WERI-Rb-1 (cell line): ENCODE measurements around the gene SLCO1A2.
A peak's percentile ranks its signal among the peaks of the same experiment; 100 is the strongest.

ENCODE experiments used
- DNase-seq: peaks from one replicate; pipeline ENCODE4 v3.0.0-alpha.2; 2020
- H3K27ac ChIP-seq: fragments of 250-450 bp; sonication (Bioruptor Pico); 2 replicates; pipeline ENCODE4 v1.5.1; 2020; ENCODE audit warnings: mild to moderate bottlenecking, moderate library complexity
- H3K27me3 ChIP-seq: fragments of 250-450 bp; sonication (Bioruptor Pico); 2 replicates; pipeline ENCODE4 v1.5.1; 2021; ENCODE audit warnings: mild to moderate bottlenecking, low read depth, moderate library complexity; ENCODE audit not compliant: insufficient read depth, severe bottlenecking
- H3K36me3 ChIP-seq: fragments of 250-450 bp; sonication (Bioruptor Pico); 2 replicates; pipeline ENCODE4 v1.5.1; 2020; ENCODE audit warnings: mild to moderate bottlenecking, moderate library complexity
- H3K4me3 ChIP-seq: 2 replicates; pipeline ENCODE4 v1.5.1; 2011; ENCODE audit warnings: low read depth, mild to moderate bottlenecking, control low read depth, low read length
- H3K9me3 ChIP-seq: fragments of 250-450 bp; sonication (Bioruptor Pico); 2 replicates; pipeline ENCODE4 v1.5.1; 2021; ENCODE audit warnings: mild to moderate bottlenecking, moderate library complexity; ENCODE audit not compliant: severe bottlenecking
- TF ChIP-seq, protein P1 (sequence below): IDR thresholded peaks from 2 replicates; pipeline ENCODE4 v1.5.1; 2011; ENCODE audit warnings: low read depth, mild to moderate bottlenecking, control low read depth, inconsistent platforms, low read length

SLCO1A2 gene

DNA sequence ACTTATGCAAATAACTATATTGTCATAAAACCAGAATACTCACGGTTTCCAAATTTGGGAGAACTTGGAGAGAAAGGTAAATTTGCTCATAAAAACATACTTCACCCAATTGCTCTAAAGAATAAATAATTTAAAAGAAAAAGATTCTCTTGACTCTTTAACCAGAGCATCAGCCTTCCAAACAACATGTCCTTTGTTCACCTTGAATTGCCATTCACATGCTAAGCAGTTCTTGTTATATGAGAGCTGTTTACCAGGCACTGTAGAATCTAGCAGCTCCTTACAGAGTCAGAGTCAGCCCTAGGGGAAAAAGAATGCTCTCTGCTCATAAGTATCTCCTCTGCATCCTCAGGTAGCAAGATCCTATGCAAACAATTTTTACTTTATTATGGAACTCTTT, 10.2 kb downstream of the SLCO1A2 start:
- H3K9me3 ChIP-seq: no peaks in the 10 kb centered on the region
- no peak overlapping the region for H3K4me3 ChIP-seq
- no peaks in the 10 kb centered on the region for H3K27me3 ChIP-seq
- TF ChIP-seq, protein P1, sequence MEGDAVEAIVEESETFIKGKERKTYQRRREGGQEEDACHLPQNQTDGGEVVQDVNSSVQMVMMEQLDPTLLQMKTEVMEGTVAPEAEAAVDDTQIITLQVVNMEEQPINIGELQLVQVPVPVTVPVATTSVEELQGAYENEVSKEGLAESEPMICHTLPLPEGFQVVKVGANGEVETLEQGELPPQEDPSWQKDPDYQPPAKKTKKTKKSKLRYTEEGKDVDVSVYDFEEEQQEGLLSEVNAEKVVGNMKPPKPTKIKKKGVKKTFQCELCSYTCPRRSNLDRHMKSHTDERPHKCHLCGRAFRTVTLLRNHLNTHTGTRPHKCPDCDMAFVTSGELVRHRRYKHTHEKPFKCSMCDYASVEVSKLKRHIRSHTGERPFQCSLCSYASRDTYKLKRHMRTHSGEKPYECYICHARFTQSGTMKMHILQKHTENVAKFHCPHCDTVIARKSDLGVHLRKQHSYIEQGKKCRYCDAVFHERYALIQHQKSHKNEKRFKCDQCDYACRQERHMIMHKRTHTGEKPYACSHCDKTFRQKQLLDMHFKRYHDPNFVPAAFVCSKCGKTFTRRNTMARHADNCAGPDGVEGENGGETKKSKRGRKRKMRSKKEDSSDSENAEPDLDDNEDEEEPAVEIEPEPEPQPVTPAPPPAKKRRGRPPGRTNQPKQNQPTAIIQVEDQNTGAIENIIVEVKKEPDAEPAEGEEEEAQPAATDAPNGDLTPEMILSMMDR: no peak
- no peak for DNase-seq
- no peaks in the 10 kb centered on the region for H3K36me3 ChIP-seq
- no peak overlapping the region for H3K27ac ChIP-seq

DNA sequence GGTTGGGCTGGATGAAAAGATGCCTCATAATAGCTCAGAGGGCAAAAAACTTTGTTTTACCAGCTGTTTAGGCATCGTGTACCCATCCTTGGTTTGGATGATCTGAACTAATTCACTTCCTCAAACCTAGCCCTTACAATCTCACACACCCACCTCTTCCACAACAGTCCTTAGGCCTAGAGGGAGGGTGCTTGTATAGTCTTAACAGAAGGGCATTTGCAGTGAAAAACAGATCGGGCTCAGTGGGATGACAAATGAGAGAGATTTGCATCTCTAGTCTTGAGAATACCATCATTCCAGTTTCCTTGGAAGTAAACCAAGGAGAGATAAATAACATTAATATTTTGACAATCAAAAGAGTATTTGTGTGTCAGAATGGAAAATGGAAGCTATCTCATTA, 11.0 kb downstream of the SLCO1A2 start:
- Histone ChIP-seq H3K4me3 (no peak overlapping the region), H3K27ac (no peak overlapping the region), H3K9me3 (no peaks in the 10 kb centered on the region), H3K27me3 (no peaks in the 10 kb centered on the region), H3K36me3 (no peaks in the 10 kb centered on the region)
- TF ChIP-seq, protein P1: no peak
- no peak for DNase-seq

DNA sequence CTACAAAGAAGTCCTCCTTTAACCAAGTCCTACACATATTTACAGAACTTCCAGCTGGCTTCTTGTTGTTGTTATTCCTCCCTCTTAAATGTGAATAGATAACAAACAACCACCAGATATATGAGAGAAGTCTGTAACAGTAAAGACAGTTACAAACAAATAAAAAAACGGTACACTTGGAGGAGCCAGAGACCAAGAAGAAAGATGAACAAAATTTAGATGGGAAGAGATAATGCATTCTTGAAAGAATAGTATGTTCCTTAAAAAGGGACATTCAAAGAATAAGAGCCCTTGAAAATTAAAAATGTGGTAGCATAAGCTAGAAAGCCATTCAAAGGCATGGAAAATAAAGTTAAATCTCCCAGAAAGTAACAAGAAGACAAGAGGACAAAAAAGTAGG, 25.9 kb downstream of the SLCO1A2 start:
- H3K27me3 ChIP-seq: no peaks in the 10 kb centered on the region
- TF ChIP-seq, protein P1: no peak
- no peak for DNase-seq
- H3K9me3 ChIP-seq: no peaks in the 10 kb centered on the region
- H3K4me3 ChIP-seq: no peak overlapping the region
- no peaks in the 10 kb centered on the region for H3K36me3 ChIP-seq
- H3K27ac ChIP-seq: no peak overlapping the region

DNA sequence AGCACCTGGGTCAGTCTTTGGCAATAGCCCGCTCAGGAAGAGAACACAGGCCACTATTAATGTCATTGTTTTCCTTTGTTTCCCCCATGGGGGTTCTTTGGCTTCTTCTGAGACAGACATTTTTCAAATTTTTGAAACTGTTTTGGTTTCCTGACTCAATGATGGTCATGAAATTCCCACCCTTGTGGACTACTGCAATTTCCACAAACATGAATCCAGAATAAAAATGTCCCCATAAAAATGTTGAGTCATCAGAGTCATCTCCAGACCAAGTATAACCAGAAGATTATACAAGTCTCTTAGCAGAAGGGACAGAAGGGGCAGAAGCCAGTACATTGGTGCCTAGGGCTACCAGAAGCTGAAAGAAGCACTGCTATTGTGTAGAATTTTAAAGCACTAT, 29.1 kb downstream of the SLCO1A2 start:
- Histone ChIP-seq H3K4me3 (no peak overlapping the region), H3K27me3 (no peaks in the 10 kb centered on the region), H3K9me3 (no peaks in the 10 kb centered on the region), H3K27ac (no peak overlapping the region), H3K36me3 (no peaks in the 10 kb centered on the region)
- no peak for DNase-seq
- TF ChIP-seq, protein P1: no peak

DNA sequence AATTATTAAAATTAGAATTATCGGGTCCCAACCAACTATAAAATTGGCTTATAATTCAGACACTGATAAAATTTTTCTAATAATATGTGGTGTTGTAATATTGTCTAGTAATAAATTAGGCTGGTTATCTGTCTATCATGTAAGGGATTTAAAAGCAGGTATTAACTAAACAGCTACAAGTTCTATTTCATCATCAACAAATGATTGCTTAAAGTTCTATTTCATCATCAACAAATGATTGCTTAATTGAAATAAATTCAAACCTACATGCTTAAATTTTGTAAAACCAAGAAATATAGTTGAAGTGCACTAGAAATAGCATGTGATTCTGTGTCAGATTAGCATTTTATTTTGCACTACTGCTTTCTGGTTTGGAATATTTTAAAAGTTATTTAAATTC, 34.1 kb downstream of the SLCO1A2 start:
- Histone ChIP-seq H3K27me3 (no peaks in the 10 kb centered on the region), H3K36me3 (no peaks in the 10 kb centered on the region), H3K4me3 (no peak overlapping the region), H3K27ac (no peak overlapping the region), H3K9me3 (no peaks in the 10 kb centered on the region)
- TF ChIP-seq, protein P1: no peak
- DNase-seq: no peak

DNA sequence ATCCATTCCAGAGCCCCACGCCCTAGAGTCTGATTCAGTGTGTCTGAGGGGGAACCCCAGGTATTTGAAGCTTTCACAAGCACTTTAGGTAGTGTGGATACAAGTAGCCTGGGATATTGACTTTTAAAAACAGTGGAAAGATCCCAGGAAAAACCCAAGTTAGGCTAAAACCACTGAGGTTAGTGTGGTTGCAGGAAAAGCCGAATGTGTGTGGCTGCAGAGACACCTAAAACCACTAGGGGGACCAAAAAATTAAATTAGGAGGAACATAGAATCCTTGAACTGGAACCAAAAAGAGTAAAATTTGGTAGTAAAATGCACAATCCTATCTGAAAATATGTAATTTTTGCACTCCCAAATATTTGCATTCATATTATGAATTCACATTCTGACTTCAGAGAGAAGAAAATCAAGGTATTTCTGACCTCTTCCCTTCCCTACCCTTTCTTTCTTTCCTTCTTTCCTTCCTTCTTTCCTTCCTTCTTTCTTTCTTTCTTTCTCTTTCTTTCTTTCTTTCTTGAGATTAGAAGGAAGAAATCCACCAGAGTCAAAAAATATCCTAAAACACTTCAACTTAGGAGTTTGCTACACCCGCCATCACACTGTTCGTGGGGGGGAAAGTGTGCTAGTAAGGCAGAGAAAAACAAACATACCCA, 37.8 kb downstream of the SLCO1A2 start:
- TF ChIP-seq, protein P1: peak; percentile 52
- no peak for DNase-seq
- Histone ChIP-seq H3K27me3 (no peaks in the 10 kb centered on the region), H3K9me3 (no peaks in the 10 kb centered on the region), H3K27ac (no peak overlapping the region), H3K4me3 (no peak overlapping the region), H3K36me3 (no peaks in the 10 kb centered on the region)
